Neural progenitor cell (in vitro differentiated cells): ENCODE measurements around the gene CHTOP. TPM values are rescaled to one million over a fixed set of nuclear protein-coding genes. Genes with fewer than 3 reads are reported as not detected.

Source experiments
- DNase-seq: peaks from one replicate; pipeline ENCODE4 v3.0.0-alpha.2; 2016; ENCODE audit warnings: low spot score
- H2AFZ ChIP-seq: fragments of 200-600 bp; sonication (generic); replicated peaks from 2 replicates; pipeline ENCODE4 v1.6.1; 2016; ENCODE audit warnings: antibody characterized with exemption
- H3F3A ChIP-seq: fragments of 200-600 bp; sonication (generic); 2 replicates; pipeline ENCODE4 v1.6.1; 2016; ENCODE audit warnings: antibody characterized with exemption, low read depth
- H3K27ac ChIP-seq: fragments of 200-600 bp; sonication (generic); 2 replicates; pipeline ENCODE4 v1.5.1; 2016; ENCODE audit warnings: mild to moderate bottlenecking
- H3K27me3 ChIP-seq: fragments of 200-600 bp; sonication (generic); 2 replicates; pipeline ENCODE4 v1.6.1; 2016; ENCODE audit warnings: mild to moderate bottlenecking, moderate library complexity
- H3K36me3 ChIP-seq: fragments of 200-600 bp; sonication (generic); 2 replicates; pipeline ENCODE4 v1.5.1; 2016
- H3K4me1 ChIP-seq: fragments of 200-600 bp; sonication (generic); 2 replicates; pipeline ENCODE4 v1.6.1; 2016; ENCODE audit warnings: mixed run types
- H3K4me2 ChIP-seq: fragments of 200-600 bp; sonication (generic); 2 replicates; pipeline ENCODE4 v1.6.1; 2016
- H3K4me3 ChIP-seq: fragments of 200-600 bp; sonication (generic); 2 replicates; pipeline ENCODE4 v1.5.1; 2016
- H3K79me2 ChIP-seq: fragments of 200-600 bp; sonication (generic); 2 replicates; pipeline ENCODE4 v1.6.1; 2016; ENCODE audit warnings: low read depth
- H3K9ac ChIP-seq: fragments of 200-600 bp; sonication (generic); 2 replicates; pipeline ENCODE4 v1.6.1; 2016
- H3K9me3 ChIP-seq: fragments of 200-600 bp; sonication (generic); 2 replicates; pipeline ENCODE4 v1.5.1; 2016; ENCODE audit warnings: low read depth
- H4K20me1 ChIP-seq: fragments of 200-600 bp; sonication (generic); 2 replicates; pipeline ENCODE4 v1.6.1; 2016; ENCODE audit warnings: low read depth
- H3K27ac Mint-ChIP-seq: 3 replicates; pipeline ENCODE4 v1.8.0; 2021; ENCODE audit warnings: mixed read lengths
- H3K27me3 Mint-ChIP-seq: 2 replicates; pipeline ENCODE4 v1.8.0; 2022; ENCODE audit warnings: low read depth, mild to moderate bottlenecking, inconsistent platforms, moderate library complexity, mixed read lengths; ENCODE audit not compliant: insufficient read depth
- H3K36me3 Mint-ChIP-seq: 3 replicates; pipeline ENCODE4 v1.8.0; 2021; ENCODE audit warnings: mixed read lengths
- H3K4me1 Mint-ChIP-seq: 3 replicates; pipeline ENCODE4 v1.8.0; 2021; ENCODE audit warnings: mixed read lengths
- H3K4me3 Mint-ChIP-seq: 3 replicates; pipeline ENCODE4 v1.8.0; 2021; ENCODE audit warnings: mild to moderate bottlenecking, moderate library complexity, mixed read lengths
- H3K9me3 Mint-ChIP-seq: 3 replicates; pipeline ENCODE4 v1.8.0; 2020; ENCODE audit warnings: mixed read lengths
- EZH2 ChIP-seq: fragments of 200-600 bp; sonication (generic); IDR thresholded peaks from 2 replicates; pipeline ENCODE4 v1.6.1; 2017; ENCODE audit warnings: antibody characterized with exemption, mild to moderate bottlenecking, moderate library complexity
- EZH2phosphoT487 ChIP-seq: fragments of 200-600 bp; sonication (generic); IDR thresholded peaks from 2 replicates; pipeline ENCODE4 v1.6.1; 2017; ENCODE audit warnings: antibody characterized with exemption
- total RNA-seq: library from RNA; depleted of rRNA; stranded (reverse); fragments of >200 nt; gene quantifications from 2 replicates; pipeline ENCODE4 v1.2.3, GENCODE V29; 2015; ENCODE audit warnings: low replicate concordance
- TF ChIP-seq, protein P1 (sequence below): fragments of 200-600 bp; sonication (generic); IDR thresholded peaks from 2 replicates; pipeline ENCODE4 v1.5.1; 2017; ENCODE audit warnings: antibody characterized with exemption, mild to moderate bottlenecking

The CHTOP gene
- total RNA-seq, 1 donor from 2014 or later: 96.1 TPM

DNA sequence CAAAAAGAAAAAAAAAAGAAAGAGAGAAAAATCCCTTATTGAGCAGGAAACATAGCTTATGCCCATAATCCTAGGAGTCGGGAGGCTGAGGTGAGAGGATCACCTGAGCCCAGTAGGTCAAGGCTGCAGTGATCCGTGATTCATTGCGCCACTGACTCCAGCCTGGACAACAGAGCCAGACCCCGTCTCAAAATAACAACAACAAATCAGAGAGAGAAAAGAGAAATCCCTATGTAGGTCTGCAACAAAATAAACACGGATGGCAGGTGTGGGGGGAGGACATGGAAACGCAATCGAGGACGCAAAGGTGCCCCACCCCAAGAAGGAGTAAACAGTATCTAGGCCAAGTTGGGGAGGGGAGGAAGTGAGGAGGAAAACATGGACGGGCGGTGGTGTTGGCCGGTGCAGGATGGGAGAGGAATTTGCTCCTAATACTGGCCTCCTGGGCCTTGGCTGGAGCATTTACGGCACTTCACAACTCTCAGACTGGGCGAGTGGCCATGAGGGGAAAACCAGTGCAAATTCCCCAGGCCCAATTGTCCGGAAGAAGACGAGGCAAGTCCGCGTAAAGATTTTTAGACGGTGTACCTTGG lies 609 bp upstream of the CHTOP start:
- peaks cover 17% of the 10 kb centered on the region for H3K36me3 Mint-ChIP-seq
- Histone ChIP-seq H3K4me2 (peak overlapping the region; percentile 41), H2AFZ (peak overlapping the region; percentile 14), H3K4me1 (peaks cover 14% of the 10 kb centered on the region), H3K4me3 (peak overlapping the region; percentile 68), H3F3A (peaks cover 16% of the 10 kb centered on the region), H3K9me3 (no peaks in the 10 kb centered on the region), H3K79me2 (peaks cover 43% of the 10 kb centered on the region), H4K20me1 (peaks cover 27% of the 10 kb centered on the region), H3K27ac (no peak overlapping the region), H3K36me3 (peaks cover 22% of the 10 kb centered on the region), H3K9ac (no peak overlapping the region), H3K27me3 (no peaks in the 10 kb centered on the region)
- no peak for TF ChIP-seq EZH2phosphoT487
- no peak for TF ChIP-seq EZH2
- TF ChIP-seq, protein P1, sequence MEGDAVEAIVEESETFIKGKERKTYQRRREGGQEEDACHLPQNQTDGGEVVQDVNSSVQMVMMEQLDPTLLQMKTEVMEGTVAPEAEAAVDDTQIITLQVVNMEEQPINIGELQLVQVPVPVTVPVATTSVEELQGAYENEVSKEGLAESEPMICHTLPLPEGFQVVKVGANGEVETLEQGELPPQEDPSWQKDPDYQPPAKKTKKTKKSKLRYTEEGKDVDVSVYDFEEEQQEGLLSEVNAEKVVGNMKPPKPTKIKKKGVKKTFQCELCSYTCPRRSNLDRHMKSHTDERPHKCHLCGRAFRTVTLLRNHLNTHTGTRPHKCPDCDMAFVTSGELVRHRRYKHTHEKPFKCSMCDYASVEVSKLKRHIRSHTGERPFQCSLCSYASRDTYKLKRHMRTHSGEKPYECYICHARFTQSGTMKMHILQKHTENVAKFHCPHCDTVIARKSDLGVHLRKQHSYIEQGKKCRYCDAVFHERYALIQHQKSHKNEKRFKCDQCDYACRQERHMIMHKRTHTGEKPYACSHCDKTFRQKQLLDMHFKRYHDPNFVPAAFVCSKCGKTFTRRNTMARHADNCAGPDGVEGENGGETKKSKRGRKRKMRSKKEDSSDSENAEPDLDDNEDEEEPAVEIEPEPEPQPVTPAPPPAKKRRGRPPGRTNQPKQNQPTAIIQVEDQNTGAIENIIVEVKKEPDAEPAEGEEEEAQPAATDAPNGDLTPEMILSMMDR: no peak
- peak overlapping the region; percentile 94 for H3K4me3 Mint-ChIP-seq
- DNase-seq: no peak
- H3K9me3 Mint-ChIP-seq: no peaks in the 10 kb centered on the region
- H3K27me3 Mint-ChIP-seq: peaks cover 4% of the 10 kb centered on the region
- H3K4me1 Mint-ChIP-seq: peaks cover 26% of the 10 kb centered on the region
- no peak overlapping the region for H3K27ac Mint-ChIP-seq

DNA sequence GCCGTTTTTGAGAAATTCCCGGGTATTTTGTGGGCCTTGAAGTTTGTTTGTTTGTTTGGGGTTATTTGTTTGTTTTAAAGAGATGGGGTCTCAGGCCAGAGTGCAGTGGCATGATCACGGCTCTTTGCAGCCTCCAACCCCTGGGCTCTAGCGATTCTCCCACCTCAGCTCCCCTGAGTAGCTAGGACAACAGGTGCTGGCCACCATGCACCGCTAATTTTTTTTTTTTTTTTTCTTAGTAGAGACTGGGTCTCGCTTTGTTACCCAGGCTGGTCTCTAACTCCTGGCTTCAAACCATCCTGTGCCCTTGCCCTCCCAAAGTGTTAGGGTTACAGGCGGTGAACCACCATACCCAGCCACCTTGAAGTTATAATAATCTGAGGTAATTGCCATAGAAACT lies 2.0 kb downstream of the CHTOP start:
- peaks cover 28% of the 10 kb centered on the region for H3K36me3 ChIP-seq
- peaks cover 8% of the 10 kb centered on the region for H3K4me1 ChIP-seq
- H3K9me3 ChIP-seq: no peaks in the 10 kb centered on the region
- no peaks in the 10 kb centered on the region for H3K27me3 ChIP-seq
- peaks cover 35% of the 10 kb centered on the region for H4K20me1 ChIP-seq
- TF ChIP-seq, protein P1: no peak
- TF ChIP-seq EZH2 (no peak), EZH2phosphoT487 (no peak)
- no peak overlapping the region for H3K27ac Mint-ChIP-seq
- H3K4me2 ChIP-seq: peak overlapping the region; percentile 73
- peaks cover 22% of the 10 kb centered on the region for H3F3A ChIP-seq
- no peak for DNase-seq
- peak overlapping the region; percentile 68 for H3K4me3 ChIP-seq
- H3K27ac ChIP-seq: no peak overlapping the region
- no peaks in the 10 kb centered on the region for H3K9me3 Mint-ChIP-seq
- H2AFZ ChIP-seq: no peak overlapping the region
- H3K79me2 ChIP-seq: peaks cover 69% of the 10 kb centered on the region
- peaks cover 17% of the 10 kb centered on the region for H3K36me3 Mint-ChIP-seq
- peak overlapping the region; percentile 85 for H3K4me3 Mint-ChIP-seq
- peaks cover 19% of the 10 kb centered on the region for H3K4me1 Mint-ChIP-seq
- no peak overlapping the region for H3K9ac ChIP-seq
- H3K27me3 Mint-ChIP-seq: peaks cover 2% of the 10 kb centered on the region

DNA sequence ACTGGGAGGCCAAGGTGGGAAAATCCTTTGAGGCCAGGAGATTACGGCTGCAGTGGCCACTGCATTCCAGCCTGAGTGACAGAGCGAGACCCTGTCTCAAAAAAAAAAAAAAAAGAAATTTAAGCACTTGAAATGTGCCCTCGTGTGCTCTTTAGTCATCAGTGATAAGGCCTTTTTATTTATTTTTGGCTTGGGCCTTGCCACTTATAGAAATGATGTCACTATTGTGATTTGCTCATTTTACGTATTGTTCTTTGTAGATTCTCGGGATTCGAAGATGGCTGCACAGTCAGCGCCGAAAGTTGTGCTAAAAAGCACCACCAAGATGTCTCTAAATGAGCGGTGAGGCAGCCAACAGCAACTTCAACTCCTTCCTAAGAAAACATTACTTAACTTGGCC lies 2.4 kb downstream of the CHTOP start:
- Histone ChIP-seq H3K79me2 (peaks cover 74% of the 10 kb centered on the region), H3K27ac (no peak overlapping the region), H4K20me1 (peaks cover 39% of the 10 kb centered on the region), H2AFZ (no peak overlapping the region), H3K4me2 (peak overlapping the region; percentile 73), H3K9ac (no peak overlapping the region), H3F3A (peaks cover 22% of the 10 kb centered on the region), H3K36me3 (peaks cover 32% of the 10 kb centered on the region), H3K9me3 (no peaks in the 10 kb centered on the region), H3K27me3 (no peaks in the 10 kb centered on the region), H3K4me1 (peaks cover 8% of the 10 kb centered on the region), H3K4me3 (no peak overlapping the region)
- peaks cover 2% of the 10 kb centered on the region for H3K27me3 Mint-ChIP-seq
- TF ChIP-seq, protein P1: no peak
- TF ChIP-seq EZH2 (no peak), EZH2phosphoT487 (no peak)
- no peaks in the 10 kb centered on the region for H3K9me3 Mint-ChIP-seq
- H3K4me1 Mint-ChIP-seq: peaks cover 19% of the 10 kb centered on the region
- DNase-seq: no peak
- H3K4me3 Mint-ChIP-seq: peak overlapping the region; percentile 85
- H3K27ac Mint-ChIP-seq: no peak overlapping the region
- peaks cover 21% of the 10 kb centered on the region for H3K36me3 Mint-ChIP-seq
